NCI-H526 (cell line): Measurements from ENCODE around the gene PLBD1.

Experiments
- DNase-seq, 2 experiments: peaks; one replicate each; lab custom pipeline; 2025; lab: John Stamatoyannopoulos, UW

Gene PLBD1

GRCh38 chr12:14505626-14506596 is 61.8 kb downstream of the PLBD1 start:
- DNase-seq = no peak

- no peak for DNase-seq
These were observed 72.4 kb downstream of the PLBD1 start for GRCh38 chr12:14495326-14495725.

- DNase-seq = no peak
These were observed 84.8 kb downstream of the PLBD1 start for GRCh38 chr12:14482886-14483285.

- no peak for DNase-seq
These were observed 85.3 kb downstream of the PLBD1 start for GRCh38 chr12:14482361-14482760.

GRCh38 chr12:14481201-14481600 is 86.5 kb downstream of the PLBD1 start:
- DNase-seq = no peak

- DNase-seq = no peak
These were observed 88.7 kb downstream of the PLBD1 start for GRCh38 chr12:14479004-14479403.

GRCh38 chr12:14473707-14474287 is 93.9 kb downstream of the PLBD1 start:
- peak in 1 of 2 experiments; percentile 5 for DNase-seq

GRCh38 chr12:14471497-14471896 is 96.2 kb downstream of the PLBD1 start:
- DNase-seq = no peak

- DNase-seq = no peak
These were observed 107.4 kb downstream of the PLBD1 start for GRCh38 chr12:14460212-14460841.

GRCh38 chr12:14454098-14454907 is 113.4 kb downstream of the PLBD1 start:
- peak; percentile 16 to 65 for DNase-seq
